SK-N-SH (cell line): ENCODE data around the gene MAP4K3. TPM values are rescaled to one million over a fixed set of nuclear protein-coding genes. Genes with fewer than 3 reads are reported as not detected.

Experiments used
- CTCF ChIA-PET: fragments of 300-600, 350-600 bp; formaldehyde crosslinking; extraction: SDS; loops from one replicate; lab custom pipeline; 2021; lab: Yijun Ruan, JAX
- POLR2A ChIA-PET: fragments of 350-600 bp; sonication (Branson Sonifier 250); formaldehyde crosslinking; extraction: SDS; loops from one replicate; lab custom pipeline; 2020; ENCODE audit warnings: antibody characterized with exemption, inconsistent platforms; lab: Yijun Ruan, JAX
- DNase-seq: peaks from one replicate; pipeline ENCODE4 v3.0.0; 2012
- H2AFZ ChIP-seq: fragments of 200-600 bp; sonication (generic); 2 replicates; pipeline ENCODE4 v1.8.1; 2016; ENCODE audit warnings: antibody characterized with exemption, mild to moderate bottlenecking, low read depth
- H3F3A ChIP-seq: fragments of 200-600 bp; sonication (generic); replicated peaks from 2 replicates; pipeline ENCODE3; 2016; ENCODE audit warnings: antibody characterized with exemption, mild to moderate bottlenecking; ENCODE audit not compliant: insufficient read depth
- H3K27ac ChIP-seq, 2 experiments: fragments of 200-500 bp in 1 of 2; fragments of 200-600 bp in 1 of 2; sonication (Bioruptor generic) in 1 of 2; sonication (generic), shearing (Covaris generic) in 1 of 2; 2 replicates each; pipeline versions ENCODE4 v1.5.1 to v1.6.1; 2014 to 2016; ENCODE audit warnings: low read depth in 2 of 2, inconsistent platforms in 1 of 2, low read length in 1 of 2, mild to moderate bottlenecking in 1 of 2, mixed read lengths in 1 of 2
- H3K27me3 ChIP-seq: fragments of 200-600 bp; sonication (generic), shearing (Covaris generic); 2 replicates; pipeline ENCODE4 v1.6.1; 2016; ENCODE audit warnings: mixed run types; ENCODE audit not compliant: insufficient read depth
- H3K36me3 ChIP-seq, 2 experiments: fragments of 200-500 bp in 1 of 2; fragments of 200-600 bp in 1 of 2; sonication (Bioruptor generic) in 1 of 2; sonication (generic) in 1 of 2; replicated peaks in 1 of 2; 2 replicates each; pipeline versions ENCODE3 to v1.5.1; 2014 to 2016; ENCODE audit warnings: low read length in 1 of 2, mild to moderate bottlenecking in 1 of 2; ENCODE audit not compliant: insufficient read depth in 2 of 2, control insufficient read depth in 1 of 2
- H3K4me1 ChIP-seq, 2 experiments: fragments of 200-500 bp in 1 of 2; fragments of 200-600 bp in 1 of 2; sonication (Bioruptor generic) in 1 of 2; sonication (generic), shearing (Covaris generic) in 1 of 2; 2 replicates each; pipeline versions ENCODE4 v1.5.1 to v1.6.1; 2014 to 2016; ENCODE audit warnings: low read depth in 1 of 2, low read length in 1 of 2, mixed run types in 1 of 2; ENCODE audit not compliant: insufficient read depth in 2 of 2, control insufficient read depth in 1 of 2
- H3K4me2 ChIP-seq: fragments of 200-600 bp; sonication (generic), shearing (Covaris generic); 2 replicates; pipeline ENCODE4 v1.6.1; 2017; ENCODE audit warnings: mixed run types
- H3K4me3 ChIP-seq, 2 experiments: fragments of 200-500 bp in 1 of 2; fragments of 200-600 bp in 1 of 2; sonication (Bioruptor generic) in 1 of 2; sonication (generic), shearing (Covaris generic) in 1 of 2; 2 replicates each; pipeline versions ENCODE4 v1.5.1 to v1.8.1; 2014 to 2016; ENCODE audit warnings: low read depth in 2 of 2, inconsistent platforms in 1 of 2, low read length in 1 of 2, mild to moderate bottlenecking in 1 of 2, mixed read lengths in 1 of 2, moderate library complexity in 1 of 2
- H3K79me2 ChIP-seq: fragments of 200-600 bp; sonication (generic); 2 replicates; pipeline ENCODE4 v1.8.1; 2017; ENCODE audit warnings: mild to moderate bottlenecking; ENCODE audit not compliant: insufficient read depth
- H3K9ac ChIP-seq: fragments of 200-600 bp; sonication (generic); 2 replicates; pipeline ENCODE4 v1.6.1; 2017; ENCODE audit warnings: mixed run types
- H3K9me2 ChIP-seq: fragments of 200-600 bp; sonication (generic); 2 replicates; pipeline ENCODE4 v1.6.1; 2017; ENCODE audit warnings: mixed run types
- H3K9me3 ChIP-seq: fragments of 200-600 bp; sonication (generic); 2 replicates; pipeline ENCODE4 v1.6.1; 2017; ENCODE audit warnings: mixed run types, mild to moderate bottlenecking, moderate library complexity
- H4K20me1 ChIP-seq: fragments of 200-600 bp; sonication (generic); 2 replicates; pipeline ENCODE4 v1.6.1; 2017; ENCODE audit warnings: mild to moderate bottlenecking, mixed run types; ENCODE audit not compliant: insufficient read depth
- ELF1 ChIP-seq: IDR thresholded peaks from 2 replicates; pipeline ENCODE4 v1.4.0; 2012
- FOSL2 ChIP-seq: IDR thresholded peaks from 2 replicates; pipeline ENCODE4 v1.4.0; 2012; ENCODE audit warnings: low read depth, mild to moderate bottlenecking, moderate library complexity, borderline replicate concordance
- GATA2 ChIP-seq: sonication (generic); formaldehyde crosslinking; IDR thresholded peaks from 2 replicates; pipeline ENCODE4 v1.5.0; 2020; ENCODE audit warnings: mild to moderate bottlenecking, missing genetic modification reagents
- JUND ChIP-seq: IDR thresholded peaks from 2 replicates; pipeline ENCODE4 v1.4.0; 2012
- MEF2A ChIP-seq: IDR thresholded peaks from 2 replicates; pipeline ENCODE4 v1.4.0; 2012; ENCODE audit warnings: low read depth, borderline replicate concordance
- MXI1 ChIP-seq: IDR thresholded peaks from 2 replicates; pipeline ENCODE4 v1.6.1; 2012; ENCODE audit warnings: mild to moderate bottlenecking, low read depth, low read length, improper control_type of control experiment
- NFIC ChIP-seq: IDR thresholded peaks from 2 replicates; pipeline ENCODE4 v1.4.0; 2012; ENCODE audit warnings: borderline replicate concordance
- NRF1 ChIP-seq: IDR thresholded peaks from 2 replicates; pipeline ENCODE4 v1.6.1; 2012; ENCODE audit warnings: low read depth, mild to moderate bottlenecking, low read length
- POLR2AphosphoS5 ChIP-seq: IDR thresholded peaks from 2 replicates; pipeline ENCODE4 v1.6.1; 2012; ENCODE audit warnings: low read depth, low read length
- RCOR1 ChIP-seq: fragments of 150-350 bp; IDR thresholded peaks from 2 replicates; pipeline ENCODE4 v1.6.1; 2017; ENCODE audit warnings: antibody characterized with exemption, low read length
- SMC3 ChIP-seq: IDR thresholded peaks from 2 replicates; pipeline ENCODE4 v1.6.1; 2012; ENCODE audit warnings: low read depth, low read length, improper control_type of control experiment
- TAF1 ChIP-seq: IDR thresholded peaks from 2 replicates; pipeline ENCODE4 v1.6.1; 2012; ENCODE audit warnings: low read depth, mild to moderate bottlenecking, low read length, moderate library complexity, borderline replicate concordance
- TCF12 ChIP-seq: IDR thresholded peaks from 2 replicates; pipeline ENCODE4 v1.4.0; 2012
- USF2 ChIP-seq: fragments of 150-350 bp; IDR thresholded peaks from 2 replicates; pipeline ENCODE4 v1.6.1; 2017; ENCODE audit warnings: antibody characterized with exemption, low read length, low read depth, borderline replicate concordance
- YY1 ChIP-seq: IDR thresholded peaks from 2 replicates; pipeline ENCODE4 v1.4.0; 2012; ENCODE audit warnings: low read depth, mild to moderate bottlenecking
- WGBS: methylation state at CpG from one replicate; pipeline ENCODE4 v1.1.6; 2017; ENCODE audit warnings: low lambda C conversion rate; 5-methylcytosine and 5-hydroxymethylcytosine counted together
- polyA plus RNA-seq, 3 experiments: library from polyadenylated mRNA; depleted of rRNA; stranded (reverse); fragments of >200 nt; gene quantifications; 2 replicates each; pipeline ENCODE4 v1.2.3, GENCODE V29; 2012
- TF ChIP-seq, protein P1 (sequence below): IDR thresholded peaks from 2 replicates; pipeline ENCODE4 v1.4.0; 2012; ENCODE audit warnings: low read depth, borderline replicate concordance
- TF ChIP-seq, protein P2 (sequence below): IDR thresholded peaks from 2 replicates; pipeline ENCODE4 v1.4.0; 2012; ENCODE audit warnings: low read depth, borderline replicate concordance
- TF ChIP-seq, protein P3 (sequence below): IDR thresholded peaks from 2 replicates; pipeline ENCODE4 v1.4.0; 2012; ENCODE audit warnings: low read depth
- TF ChIP-seq, protein P4 (sequence below): IDR thresholded peaks from 2 replicates; pipeline ENCODE4; 2012
- TF ChIP-seq, protein P5 (sequence below): fragments of 200-600 bp; sonication (generic); IDR thresholded peaks from 2 replicates; pipeline ENCODE4 v1.6.1; 2017; ENCODE audit warnings: antibody characterized with exemption, mild to moderate bottlenecking, moderate library complexity
- TF ChIP-seq, protein P6 (sequence below): fragments of 150-350 bp; IDR thresholded peaks from 2 replicates; pipeline ENCODE4 v1.6.1; 2016; ENCODE audit warnings: mild to moderate bottlenecking, low read depth, low read length

Gene MAP4K3
- polyA plus RNA-seq, 1 of the 3 experiments (the other 2 are of a cell fraction) = 8.8 TPM

DNA sequence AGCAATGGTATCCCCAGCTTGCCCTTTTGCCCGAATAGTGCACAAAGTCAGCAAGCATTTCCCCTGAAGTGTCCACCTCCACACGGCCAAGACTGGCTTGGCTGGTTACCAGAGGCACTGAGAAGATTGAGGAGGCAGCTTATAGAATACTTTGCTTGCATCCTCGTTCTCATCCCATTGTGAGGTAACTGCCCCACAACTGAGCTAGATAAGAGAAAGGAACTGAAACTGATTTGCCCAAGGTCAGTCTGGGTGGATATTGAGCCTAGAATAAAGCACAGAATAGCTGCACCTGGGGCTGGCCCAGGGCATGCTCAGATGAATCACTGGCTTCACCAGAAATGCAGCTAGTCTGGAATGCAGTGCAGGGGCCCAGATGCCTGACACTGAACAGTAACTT, 32.7 kb upstream of the MAP4K3 start:
- H3K9ac ChIP-seq = 0 out of 2 replicates have a peak overlapping the region, but pooled peaks have one; percentile 3
- CTCF ChIA-PET = interaction anchor here (0.6 to 1.7 kb wide), 5 partner anchors 10 to 28 kb away, joined by 3 read pairs; no protein-coding TSS in a partner anchor
- no peaks in the 10 kb centered on the region for H3K36me3 ChIP-seq
- TF ChIP-seq GATA2 (CRISPR knock-in tag) (no peak), JUND (peak; percentile 36), YY1 (no peak), ELF1 (no peak), SMC3 (no peak), TAF1 (no peak), TCF12 (peak; percentile 80), NFIC (no peak), MEF2A (no peak), USF2 (no peak), MXI1 (no peak), NRF1 (peak; percentile 39; the same call in 1 of the 2 replicates), RCOR1 (no peak), POLR2AphosphoS5 (peak; percentile 28; the same call in 1 of the 2 replicates), FOSL2 (peak; percentile 68; the same call in 1 of the 2 replicates)
- TF ChIP-seq, protein P1, sequence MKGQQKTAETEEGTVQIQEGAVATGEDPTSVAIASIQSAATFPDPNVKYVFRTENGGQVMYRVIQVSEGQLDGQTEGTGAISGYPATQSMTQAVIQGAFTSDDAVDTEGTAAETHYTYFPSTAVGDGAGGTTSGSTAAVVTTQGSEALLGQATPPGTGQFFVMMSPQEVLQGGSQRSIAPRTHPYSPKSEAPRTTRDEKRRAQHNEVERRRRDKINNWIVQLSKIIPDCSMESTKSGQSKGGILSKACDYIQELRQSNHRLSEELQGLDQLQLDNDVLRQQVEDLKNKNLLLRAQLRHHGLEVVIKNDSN = no peak
- TF ChIP-seq, protein P2, sequence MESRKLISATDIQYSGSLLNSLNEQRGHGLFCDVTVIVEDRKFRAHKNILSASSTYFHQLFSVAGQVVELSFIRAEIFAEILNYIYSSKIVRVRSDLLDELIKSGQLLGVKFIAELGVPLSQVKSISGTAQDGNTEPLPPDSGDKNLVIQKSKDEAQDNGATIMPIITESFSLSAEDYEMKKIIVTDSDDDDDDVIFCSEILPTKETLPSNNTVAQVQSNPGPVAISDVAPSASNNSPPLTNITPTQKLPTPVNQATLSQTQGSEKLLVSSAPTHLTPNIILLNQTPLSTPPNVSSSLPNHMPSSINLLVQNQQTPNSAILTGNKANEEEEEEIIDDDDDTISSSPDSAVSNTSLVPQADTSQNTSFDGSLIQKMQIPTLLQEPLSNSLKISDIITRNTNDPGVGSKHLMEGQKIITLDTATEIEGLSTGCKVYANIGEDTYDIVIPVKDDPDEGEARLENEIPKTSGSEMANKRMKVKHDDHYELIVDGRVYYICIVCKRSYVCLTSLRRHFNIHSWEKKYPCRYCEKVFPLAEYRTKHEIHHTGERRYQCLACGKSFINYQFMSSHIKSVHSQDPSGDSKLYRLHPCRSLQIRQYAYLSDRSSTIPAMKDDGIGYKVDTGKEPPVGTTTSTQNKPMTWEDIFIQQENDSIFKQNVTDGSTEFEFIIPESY = no peak
- TF ChIP-seq, protein P3, sequence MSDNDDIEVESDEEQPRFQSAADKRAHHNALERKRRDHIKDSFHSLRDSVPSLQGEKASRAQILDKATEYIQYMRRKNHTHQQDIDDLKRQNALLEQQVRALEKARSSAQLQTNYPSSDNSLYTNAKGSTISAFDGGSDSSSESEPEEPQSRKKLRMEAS = peak; percentile 45; the same call in 1 of the 2 replicates
- TF ChIP-seq, protein P4, sequence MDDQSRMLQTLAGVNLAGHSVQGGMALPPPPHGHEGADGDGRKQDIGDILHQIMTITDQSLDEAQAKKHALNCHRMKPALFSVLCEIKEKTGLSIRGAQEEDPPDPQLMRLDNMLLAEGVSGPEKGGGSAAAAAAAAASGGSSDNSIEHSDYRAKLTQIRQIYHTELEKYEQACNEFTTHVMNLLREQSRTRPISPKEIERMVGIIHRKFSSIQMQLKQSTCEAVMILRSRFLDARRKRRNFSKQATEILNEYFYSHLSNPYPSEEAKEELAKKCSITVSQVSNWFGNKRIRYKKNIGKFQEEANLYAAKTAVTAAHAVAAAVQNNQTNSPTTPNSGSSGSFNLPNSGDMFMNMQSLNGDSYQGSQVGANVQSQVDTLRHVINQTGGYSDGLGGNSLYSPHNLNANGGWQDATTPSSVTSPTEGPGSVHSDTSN = peak; percentile 32; the same call in 1 of the 2 replicates
- TF ChIP-seq, protein P5, sequence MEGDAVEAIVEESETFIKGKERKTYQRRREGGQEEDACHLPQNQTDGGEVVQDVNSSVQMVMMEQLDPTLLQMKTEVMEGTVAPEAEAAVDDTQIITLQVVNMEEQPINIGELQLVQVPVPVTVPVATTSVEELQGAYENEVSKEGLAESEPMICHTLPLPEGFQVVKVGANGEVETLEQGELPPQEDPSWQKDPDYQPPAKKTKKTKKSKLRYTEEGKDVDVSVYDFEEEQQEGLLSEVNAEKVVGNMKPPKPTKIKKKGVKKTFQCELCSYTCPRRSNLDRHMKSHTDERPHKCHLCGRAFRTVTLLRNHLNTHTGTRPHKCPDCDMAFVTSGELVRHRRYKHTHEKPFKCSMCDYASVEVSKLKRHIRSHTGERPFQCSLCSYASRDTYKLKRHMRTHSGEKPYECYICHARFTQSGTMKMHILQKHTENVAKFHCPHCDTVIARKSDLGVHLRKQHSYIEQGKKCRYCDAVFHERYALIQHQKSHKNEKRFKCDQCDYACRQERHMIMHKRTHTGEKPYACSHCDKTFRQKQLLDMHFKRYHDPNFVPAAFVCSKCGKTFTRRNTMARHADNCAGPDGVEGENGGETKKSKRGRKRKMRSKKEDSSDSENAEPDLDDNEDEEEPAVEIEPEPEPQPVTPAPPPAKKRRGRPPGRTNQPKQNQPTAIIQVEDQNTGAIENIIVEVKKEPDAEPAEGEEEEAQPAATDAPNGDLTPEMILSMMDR = no peak
- TF ChIP-seq, protein P6, sequence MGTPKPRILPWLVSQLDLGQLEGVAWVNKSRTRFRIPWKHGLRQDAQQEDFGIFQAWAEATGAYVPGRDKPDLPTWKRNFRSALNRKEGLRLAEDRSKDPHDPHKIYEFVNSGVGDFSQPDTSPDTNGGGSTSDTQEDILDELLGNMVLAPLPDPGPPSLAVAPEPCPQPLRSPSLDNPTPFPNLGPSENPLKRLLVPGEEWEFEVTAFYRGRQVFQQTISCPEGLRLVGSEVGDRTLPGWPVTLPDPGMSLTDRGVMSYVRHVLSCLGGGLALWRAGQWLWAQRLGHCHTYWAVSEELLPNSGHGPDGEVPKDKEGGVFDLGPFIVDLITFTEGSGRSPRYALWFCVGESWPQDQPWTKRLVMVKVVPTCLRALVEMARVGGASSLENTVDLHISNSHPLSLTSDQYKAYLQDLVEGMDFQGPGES = no peak
- H3K27me3 ChIP-seq = no peaks in the 10 kb centered on the region
- DNase-seq = no peak
- peak overlapping the region; percentile 29 to 58; a peak in 3 of 4 replicates for H3K27ac ChIP-seq
- no peaks in the 10 kb centered on the region for H3K79me2 ChIP-seq
- WGBS = 36% methylated on average over 3 of the region's 3 CpGs
- POLR2A ChIA-PET = no interaction called here
- H4K20me1 ChIP-seq = no peaks in the 10 kb centered on the region
- H3K4me1 ChIP-seq = peaks cover 5 to 35% of the 10 kb centered on the region in 2 experiments
- no peaks in the 10 kb centered on the region for H3K9me2 ChIP-seq
- H3K9me3 ChIP-seq = no peaks in the 10 kb centered on the region
- H2AFZ ChIP-seq = peak overlapping the region; percentile 59; the same call in 1 of the 2 replicates
- peak overlapping the region; percentile 62 for H3K4me2 ChIP-seq
- peaks cover 14% of the 10 kb centered on the region for H3F3A ChIP-seq
- H3K4me3 ChIP-seq = 0 out of 4 replicates have a peak overlapping the region, but pooled peaks of 1 of the 2 experiments have one; percentile 5
